ENCODE results near the gene NUDT19. TPM values are rescaled to one million over a fixed set of nuclear protein-coding genes. Genes with fewer than 3 reads are reported as not detected.

Gene NUDT19
- total RNA-seq: 10.6 and 25.8 TPM in 2 replicates

GRCh38 chr19:32691291-32691951, at the start of gene NUDT19:
Gene NUDT19, plus strand, starts transcription at chr19:32691821. Its CDS starts 140 bp downstream, at chr19:32691961.

GRCh38 chr19:32674931-32675719, 16.5 kb upstream of the NUDT19 start, which contains the start of gene ANKRD27:
Gene ANKRD27, minus strand, starts transcription at chr19:32675180. Its CDS starts 16,165 bp downstream, at chr19:32659015.

GRCh38 chr19:32675720-32676185, 15.9 kb upstream of the NUDT19 start, which contains the start of gene RGS9BP:
Gene RGS9BP, plus strand, starts transcription at chr19:32675848. Its CDS starts 416 bp downstream, at chr19:32676264.

GRCh38 chr19:32719611-32720059, 28.0 kb downstream of the NUDT19 start, which contains the start of gene TDRD12:
Gene TDRD12, plus strand, starts transcription at chr19:32719767. Its CDS starts 306 bp downstream, at chr19:32720073.

Other genes starting within 250 kb of the NUDT19 start
- 112 and 144 TPM in 2 replicates for gene PDCD5, start 110.6 kb upstream of the NUDT19 start, total RNA-seq
- 39.3 and 55.1 TPM in 2 replicates for gene ANKRD27, start 16.6 kb upstream of the NUDT19 start, total RNA-seq
- 0.57 and 1.0 TPM in 2 replicates for gene RGS9BP, start 16.0 kb upstream of the NUDT19 start, total RNA-seq
- gene TDRD12, start 27.9 kb downstream of the NUDT19 start, total RNA-seq: under 0.01 and 1.00 TPM in 2 replicates
- gene SLC7A9, start 177.9 kb downstream of the NUDT19 start, total RNA-seq: 0.28 TPM in 1 of 2 replicates, not detected in the other

Measured in nasal cavity respiratory epithelium epithelial cell of viscerocranial mucosa (primary cell).